ENCODE results near the gene OR52B2.

OR52B2 gene

GRCh38 chr11:6204706-6205105 is 34.6 kb upstream of the OR52B2 start:
- Histone ChIP-seq H3F3A (ENCODE audit: control insufficient read depth, insufficient read depth) (no peaks in the 10 kb centered on the region), H3K36me3 (ENCODE audit: control insufficient read depth, low read length) (peaks cover 3% of the 10 kb centered on the region; the same call in 1 of the 2 replicates), H3K4me3 (ENCODE audit: low read length) (no peak overlapping the region), H3K27me3 (ENCODE audit: control insufficient read depth, low read length) (no peaks in the 10 kb centered on the region), H4K20me1 (ENCODE audit: control insufficient read depth, insufficient read depth, low read depth, low read length) (no peaks in the 10 kb centered on the region), H3K4me1 (ENCODE audit: control insufficient read depth, low read length) (no peaks in the 10 kb centered on the region), H3K27ac (ENCODE audit: low read depth, low read length) (no peak overlapping the region), H3K79me2 (ENCODE audit: control insufficient read depth, low read length) (no peaks in the 10 kb centered on the region), H3K9me2 (replicated peaks; ENCODE audit: control insufficient read depth, low read length) (no peaks in the 10 kb centered on the region), H3K4me2 (ENCODE audit: low read length) (no peak overlapping the region), H3K9me3 (ENCODE audit: control insufficient read depth, insufficient read depth, low read length) (no peaks in the 10 kb centered on the region)
- TF ChIP-seq, protein P1, sequence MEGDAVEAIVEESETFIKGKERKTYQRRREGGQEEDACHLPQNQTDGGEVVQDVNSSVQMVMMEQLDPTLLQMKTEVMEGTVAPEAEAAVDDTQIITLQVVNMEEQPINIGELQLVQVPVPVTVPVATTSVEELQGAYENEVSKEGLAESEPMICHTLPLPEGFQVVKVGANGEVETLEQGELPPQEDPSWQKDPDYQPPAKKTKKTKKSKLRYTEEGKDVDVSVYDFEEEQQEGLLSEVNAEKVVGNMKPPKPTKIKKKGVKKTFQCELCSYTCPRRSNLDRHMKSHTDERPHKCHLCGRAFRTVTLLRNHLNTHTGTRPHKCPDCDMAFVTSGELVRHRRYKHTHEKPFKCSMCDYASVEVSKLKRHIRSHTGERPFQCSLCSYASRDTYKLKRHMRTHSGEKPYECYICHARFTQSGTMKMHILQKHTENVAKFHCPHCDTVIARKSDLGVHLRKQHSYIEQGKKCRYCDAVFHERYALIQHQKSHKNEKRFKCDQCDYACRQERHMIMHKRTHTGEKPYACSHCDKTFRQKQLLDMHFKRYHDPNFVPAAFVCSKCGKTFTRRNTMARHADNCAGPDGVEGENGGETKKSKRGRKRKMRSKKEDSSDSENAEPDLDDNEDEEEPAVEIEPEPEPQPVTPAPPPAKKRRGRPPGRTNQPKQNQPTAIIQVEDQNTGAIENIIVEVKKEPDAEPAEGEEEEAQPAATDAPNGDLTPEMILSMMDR (IDR thresholded peaks at IDR 0.05; ENCODE audit: low read depth, low read length, poor library complexity, severe bottlenecking): no peak
- no peak for TF ChIP-seq EZH2phosphoT487 (IDR thresholded peaks at IDR 0.05; ENCODE audit: borderline replicate concordance, low read length)

- H3K4me1 ChIP-seq (ENCODE audit: control insufficient read depth, low read length): no peaks in the 10 kb centered on the region
- H3K4me2 ChIP-seq (ENCODE audit: low read length): no peak overlapping the region
- TF ChIP-seq, protein P1 (IDR thresholded peaks at IDR 0.05; ENCODE audit: low read depth, low read length, poor library complexity, severe bottlenecking): no peak
- TF ChIP-seq EZH2phosphoT487 (IDR thresholded peaks at IDR 0.05; ENCODE audit: borderline replicate concordance, low read length): no peak
- no peaks in the 10 kb centered on the region for H3K9me2 ChIP-seq (replicated peaks; ENCODE audit: control insufficient read depth, low read length)
- no peaks in the 10 kb centered on the region for H4K20me1 ChIP-seq (ENCODE audit: control insufficient read depth, insufficient read depth, low read depth, low read length)
- H3K4me3 ChIP-seq (ENCODE audit: low read length): no peak overlapping the region
- H3K27ac ChIP-seq (ENCODE audit: low read depth, low read length): no peak overlapping the region
- no peaks in the 10 kb centered on the region for H3K27me3 ChIP-seq (ENCODE audit: control insufficient read depth, low read length)
- H3F3A ChIP-seq (ENCODE audit: control insufficient read depth, insufficient read depth): no peaks in the 10 kb centered on the region
- H3K36me3 ChIP-seq (ENCODE audit: control insufficient read depth, low read length): 0 out of 2 replicates have a peak, but pooled peaks cover 3% of the 10 kb centered on the region
- no peaks in the 10 kb centered on the region for H3K79me2 ChIP-seq (ENCODE audit: control insufficient read depth, low read length)
- no peaks in the 10 kb centered on the region for H3K9me3 ChIP-seq (ENCODE audit: control insufficient read depth, insufficient read depth, low read length)
These were observed 33.2 kb upstream of the OR52B2 start for GRCh38 chr11:6203327-6203726.

GRCh38 chr11:6202041-6202440 is 31.9 kb upstream of the OR52B2 start:
- H3F3A ChIP-seq (ENCODE audit: control insufficient read depth, insufficient read depth): no peaks in the 10 kb centered on the region
- no peak overlapping the region for H3K4me3 ChIP-seq (ENCODE audit: low read length)
- 0 out of 2 replicates have a peak, but pooled peaks cover 3% of the 10 kb centered on the region for H3K36me3 ChIP-seq (ENCODE audit: control insufficient read depth, low read length)
- no peaks in the 10 kb centered on the region for H3K27me3 ChIP-seq (ENCODE audit: control insufficient read depth, low read length)
- H3K4me1 ChIP-seq (ENCODE audit: control insufficient read depth, low read length): no peaks in the 10 kb centered on the region
- H3K4me2 ChIP-seq (ENCODE audit: low read length): no peak overlapping the region
- no peaks in the 10 kb centered on the region for H3K9me3 ChIP-seq (ENCODE audit: control insufficient read depth, insufficient read depth, low read length)
- TF ChIP-seq, protein P1 (IDR thresholded peaks at IDR 0.05; ENCODE audit: low read depth, low read length, poor library complexity, severe bottlenecking): no peak
- TF ChIP-seq EZH2phosphoT487 (IDR thresholded peaks at IDR 0.05; ENCODE audit: borderline replicate concordance, low read length): no peak
- H3K27ac ChIP-seq (ENCODE audit: low read depth, low read length): no peak overlapping the region
- no peaks in the 10 kb centered on the region for H3K79me2 ChIP-seq (ENCODE audit: control insufficient read depth, low read length)
- H4K20me1 ChIP-seq (ENCODE audit: control insufficient read depth, insufficient read depth, low read depth, low read length): no peaks in the 10 kb centered on the region
- H3K9me2 ChIP-seq (replicated peaks; ENCODE audit: control insufficient read depth, low read length): no peaks in the 10 kb centered on the region
